ENCODE measurements around the gene TGFB2.

The TGFB2 gene

DNA sequence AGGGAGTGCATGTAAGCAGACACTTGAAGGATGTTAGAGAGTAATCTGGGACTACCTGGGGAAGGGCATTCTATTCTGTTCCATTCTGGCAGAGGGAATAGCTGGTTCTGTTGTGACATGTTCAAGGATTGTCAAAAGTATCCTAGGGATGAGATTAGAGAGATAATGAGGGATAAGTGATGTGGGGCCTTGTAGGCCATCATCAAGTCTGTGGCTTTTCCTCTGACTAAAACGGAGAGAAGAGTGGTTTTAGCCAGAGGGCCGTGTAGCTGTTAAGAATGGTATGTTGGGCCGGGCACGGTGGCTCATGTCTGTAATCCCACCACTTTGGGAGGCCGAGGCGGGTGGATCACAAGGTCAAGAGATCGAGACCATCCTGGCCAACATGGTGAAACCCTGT, 23.6 kb downstream of the TGFB2 start:
- Histone ChIP-seq H3K27ac (ENCODE audit: low read depth in 2 of 2, low read length in 2 of 2) (no peak overlapping the region), H3K4me3 (ENCODE audit: low read length in 2 of 2) (no peak overlapping the region), H3K9ac (ENCODE audit: low read depth in 1 of 2, low read length in 2 of 2) (no peak overlapping the region), H3K27me3 (ENCODE audit: control insufficient read depth in 2 of 2, insufficient read depth in 2 of 2, low read length in 2 of 2) (no peaks in the 10 kb centered on the region), H3K36me3 (ENCODE audit: control insufficient read depth in 2 of 2, insufficient read depth in 2 of 2, low read length in 2 of 2) (no peaks in the 10 kb centered on the region), H3K4me1 (ENCODE audit: control insufficient read depth in 2 of 2, insufficient read depth in 2 of 2, low read length in 2 of 2) (no peaks in the 10 kb centered on the region), H3K9me3 (ENCODE audit: control insufficient read depth in 2 of 2, low read length in 2 of 2) (no peaks in the 10 kb centered on the region)

DNA sequence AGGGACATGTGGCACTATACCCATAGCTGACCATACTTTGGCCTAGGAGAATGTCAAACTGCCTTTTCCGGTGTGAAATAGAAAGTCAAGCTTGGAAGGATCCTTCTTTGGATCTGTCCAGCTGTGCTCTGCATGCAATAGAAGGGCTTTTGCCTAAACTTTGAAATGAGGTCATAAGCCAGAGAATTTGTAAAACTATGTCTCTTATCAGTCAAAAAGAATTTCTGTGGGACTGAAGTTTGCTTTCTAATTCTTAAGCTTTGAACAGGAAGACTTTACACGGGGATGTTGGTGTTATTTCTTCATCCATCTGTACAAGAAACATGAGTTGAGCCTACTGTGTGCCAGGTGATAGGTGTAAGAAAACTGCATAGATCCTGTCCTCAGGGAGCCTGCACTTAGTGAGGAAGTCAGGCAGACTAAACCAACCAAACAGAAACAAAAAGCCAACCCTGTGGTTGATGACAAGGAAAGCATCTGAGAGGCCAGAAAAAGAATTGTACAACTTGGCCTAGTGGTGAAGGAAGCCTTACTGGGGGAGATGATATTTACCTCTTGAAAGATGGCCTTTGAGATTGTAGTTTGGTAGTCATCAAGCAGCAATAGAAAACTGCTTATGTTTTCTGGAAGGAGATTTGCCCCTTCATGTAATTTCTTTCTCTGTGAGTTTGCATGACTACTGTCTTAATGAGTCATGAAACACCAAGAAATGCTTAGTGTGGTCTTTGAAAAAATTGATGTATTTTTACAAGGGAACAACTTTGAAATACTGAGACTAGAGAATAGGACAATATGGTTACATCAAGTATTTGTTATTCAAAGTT, 24.8 kb downstream of the TGFB2 start:
- Histone ChIP-seq H3K9me3 (ENCODE audit: control insufficient read depth in 2 of 2, low read length in 2 of 2) (no peaks in the 10 kb centered on the region), H3K36me3 (ENCODE audit: control insufficient read depth in 2 of 2, insufficient read depth in 2 of 2, low read length in 2 of 2) (no peaks in the 10 kb centered on the region), H3K27me3 (ENCODE audit: control insufficient read depth in 2 of 2, insufficient read depth in 2 of 2, low read length in 2 of 2) (no peaks in the 10 kb centered on the region), H3K27ac (ENCODE audit: low read depth in 2 of 2, low read length in 2 of 2) (no peak overlapping the region), H3K4me3 (ENCODE audit: low read length in 2 of 2) (no peak overlapping the region), H3K9ac (ENCODE audit: low read depth in 1 of 2, low read length in 2 of 2) (no peak overlapping the region), H3K4me1 (ENCODE audit: control insufficient read depth in 2 of 2, insufficient read depth in 2 of 2, low read length in 2 of 2) (no peaks in the 10 kb centered on the region)

DNA sequence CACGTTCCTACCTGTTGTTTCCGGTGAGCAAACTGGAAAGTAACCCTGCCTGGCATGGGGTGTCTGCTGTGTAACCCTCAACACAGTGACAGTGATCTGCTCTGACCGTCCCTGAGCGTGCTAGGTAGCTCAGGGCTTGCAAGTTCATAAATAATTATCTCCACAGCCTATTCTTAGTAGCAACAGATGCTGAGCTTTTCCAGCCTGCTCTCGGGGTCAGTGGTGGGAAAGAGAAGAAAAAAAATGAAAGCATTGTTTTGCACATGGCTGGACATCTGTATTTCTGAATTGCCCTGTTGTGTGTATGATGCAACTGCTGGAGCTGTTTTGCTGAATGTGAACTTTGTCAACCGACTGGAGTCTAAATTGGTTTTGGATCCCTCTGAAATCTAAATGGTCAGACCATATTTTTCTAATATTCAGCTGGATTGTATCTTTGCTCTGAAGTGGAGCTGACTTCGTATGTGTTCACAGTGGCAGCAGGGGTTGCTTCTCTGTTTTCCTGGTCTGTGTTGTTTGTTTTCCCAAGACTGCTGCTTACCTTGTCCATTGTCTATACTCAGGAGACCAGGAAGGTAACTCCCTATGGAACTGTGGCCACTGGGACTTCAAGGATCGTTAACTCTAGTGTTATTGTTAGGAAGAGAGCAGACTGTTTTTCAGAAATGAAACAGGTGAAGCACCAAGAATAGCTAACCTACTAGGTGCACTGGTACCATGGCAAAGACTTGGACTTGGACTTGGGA, 27.0 kb downstream of the TGFB2 start:
- Histone ChIP-seq H3K4me3 (ENCODE audit: low read length in 2 of 2) (no peak overlapping the region), H3K27ac (ENCODE audit: low read depth in 2 of 2, low read length in 2 of 2) (no peak overlapping the region), H3K9ac (ENCODE audit: low read depth in 1 of 2, low read length in 2 of 2) (no peak overlapping the region), H3K27me3 (ENCODE audit: control insufficient read depth in 2 of 2, insufficient read depth in 2 of 2, low read length in 2 of 2) (no peaks in the 10 kb centered on the region), H3K4me1 (ENCODE audit: control insufficient read depth in 2 of 2, insufficient read depth in 2 of 2, low read length in 2 of 2) (no peaks in the 10 kb centered on the region), H3K9me3 (ENCODE audit: control insufficient read depth in 2 of 2, low read length in 2 of 2) (no peaks in the 10 kb centered on the region), H3K36me3 (ENCODE audit: control insufficient read depth in 2 of 2, insufficient read depth in 2 of 2, low read length in 2 of 2) (no peaks in the 10 kb centered on the region)

DNA sequence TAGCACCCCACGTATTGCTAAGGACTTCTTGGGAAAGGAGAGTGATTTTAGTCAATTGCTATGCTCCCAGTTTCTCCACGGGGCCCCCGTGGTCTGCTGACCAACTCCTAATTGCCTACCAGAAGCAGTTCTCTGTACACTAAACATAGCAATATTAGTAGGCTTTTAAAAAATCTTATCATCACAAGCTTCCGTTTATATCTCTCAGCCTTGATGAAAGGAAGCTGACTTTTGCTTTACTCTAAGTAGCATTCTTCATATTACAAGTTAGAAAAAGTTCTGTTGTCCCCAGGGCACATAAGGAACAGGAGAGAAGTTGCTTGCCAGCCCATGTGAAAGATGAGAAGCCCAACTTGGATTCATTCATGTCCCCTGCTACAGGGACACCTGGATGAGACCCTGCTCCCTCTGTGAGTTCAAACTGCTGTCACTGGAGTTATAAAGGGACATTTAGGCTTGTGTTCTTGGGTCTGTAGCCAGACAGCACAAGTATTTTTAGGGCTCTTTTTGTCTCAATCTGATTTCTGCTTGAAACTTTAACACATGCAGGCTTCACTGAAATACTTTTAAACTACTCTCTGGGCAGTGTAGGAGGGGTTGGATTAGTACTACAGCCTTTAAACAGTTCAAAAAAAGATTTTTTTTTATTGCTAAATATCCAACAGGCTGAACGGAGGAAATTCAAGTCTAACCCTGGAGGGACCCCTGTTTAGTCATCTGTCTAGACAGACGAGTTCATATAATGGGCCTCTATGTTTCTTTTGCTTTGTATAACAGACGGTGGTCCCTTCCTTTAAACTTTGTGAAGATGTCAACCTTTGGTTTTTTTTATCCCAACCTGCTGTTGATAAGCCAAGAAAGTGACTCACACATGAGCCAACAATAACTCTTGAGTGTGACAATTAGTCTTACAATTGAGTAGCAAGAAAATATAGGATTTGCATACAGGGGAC, 29.5 kb downstream of the TGFB2 start:
- H3K36me3 ChIP-seq (ENCODE audit: control insufficient read depth in 2 of 2, insufficient read depth in 2 of 2, low read length in 2 of 2) = no peaks in the 10 kb centered on the region
- no peaks in the 10 kb centered on the region for H3K4me1 ChIP-seq (ENCODE audit: control insufficient read depth in 2 of 2, insufficient read depth in 2 of 2, low read length in 2 of 2)
- H3K27me3 ChIP-seq (ENCODE audit: control insufficient read depth in 2 of 2, insufficient read depth in 2 of 2, low read length in 2 of 2) = no peaks in the 10 kb centered on the region
- H3K4me3 ChIP-seq (ENCODE audit: low read length in 2 of 2) = no peak overlapping the region
- no peak overlapping the region for H3K27ac ChIP-seq (ENCODE audit: low read depth in 2 of 2, low read length in 2 of 2)
- no peaks in the 10 kb centered on the region for H3K9me3 ChIP-seq (ENCODE audit: control insufficient read depth in 2 of 2, low read length in 2 of 2)
- H3K9ac ChIP-seq (ENCODE audit: low read depth in 1 of 2, low read length in 2 of 2) = no peak overlapping the region

DNA sequence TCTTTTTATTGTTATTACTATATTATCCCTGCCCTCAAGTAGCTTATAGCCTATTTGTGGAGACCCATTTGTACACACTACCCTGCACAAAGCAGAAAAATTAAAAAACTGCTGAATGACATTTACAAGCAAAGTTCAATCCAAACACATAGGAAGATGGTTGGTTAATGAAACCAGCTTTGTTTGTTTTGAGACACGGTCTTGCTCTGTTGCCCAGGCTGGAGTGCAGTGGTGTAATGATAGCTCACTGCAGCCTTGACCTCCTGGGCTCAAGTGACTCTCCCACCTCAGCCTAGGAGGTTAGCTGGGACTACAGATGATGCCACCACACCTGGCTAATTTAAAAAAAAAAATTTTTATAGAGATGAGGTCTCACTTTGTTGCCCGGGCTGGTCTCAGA, 31.6 kb downstream of the TGFB2 start:
- H3K36me3 ChIP-seq (ENCODE audit: control insufficient read depth in 2 of 2, insufficient read depth in 2 of 2, low read length in 2 of 2) = no peaks in the 10 kb centered on the region
- no peaks in the 10 kb centered on the region for H3K27me3 ChIP-seq (ENCODE audit: control insufficient read depth in 2 of 2, insufficient read depth in 2 of 2, low read length in 2 of 2)
- H3K9ac ChIP-seq (ENCODE audit: low read depth in 1 of 2, low read length in 2 of 2) = no peak overlapping the region
- H3K27ac ChIP-seq (ENCODE audit: low read depth in 2 of 2, low read length in 2 of 2) = no peak overlapping the region
- no peaks in the 10 kb centered on the region for H3K4me1 ChIP-seq (ENCODE audit: control insufficient read depth in 2 of 2, insufficient read depth in 2 of 2, low read length in 2 of 2)
- no peaks in the 10 kb centered on the region for H3K9me3 ChIP-seq (ENCODE audit: control insufficient read depth in 2 of 2, low read length in 2 of 2)
- H3K4me3 ChIP-seq (ENCODE audit: low read length in 2 of 2) = no peak overlapping the region

DNA sequence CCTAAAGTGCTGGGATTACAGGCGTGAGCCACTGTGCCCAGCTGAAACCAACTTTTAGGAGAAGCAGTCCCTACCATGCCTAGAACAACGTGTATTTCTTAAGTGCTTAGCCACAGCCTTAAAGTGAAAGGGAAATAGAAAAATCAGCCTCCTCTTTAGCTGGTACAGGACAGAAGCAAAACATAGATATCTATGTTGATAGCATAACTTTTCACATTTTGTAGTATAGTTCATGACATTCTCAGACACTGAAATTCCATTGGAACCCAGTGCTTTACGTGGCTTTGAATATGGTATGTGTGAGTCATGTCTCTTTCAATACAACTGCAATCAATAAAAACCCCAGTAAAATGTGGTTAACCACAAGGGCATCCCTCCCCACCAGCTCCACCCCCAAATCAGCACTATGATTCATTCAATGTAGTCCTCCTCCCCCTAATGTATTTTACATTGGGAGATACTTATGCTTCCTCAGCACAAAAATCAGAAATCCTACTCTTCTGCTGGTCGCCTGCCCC, 32.1 kb downstream of the TGFB2 start:
- Histone ChIP-seq H3K4me1 (ENCODE audit: control insufficient read depth in 2 of 2, insufficient read depth in 2 of 2, low read length in 2 of 2) (no peaks in the 10 kb centered on the region), H3K4me3 (ENCODE audit: low read length in 2 of 2) (no peak overlapping the region), H3K27ac (ENCODE audit: low read depth in 2 of 2, low read length in 2 of 2) (no peak overlapping the region), H3K27me3 (ENCODE audit: control insufficient read depth in 2 of 2, insufficient read depth in 2 of 2, low read length in 2 of 2) (no peaks in the 10 kb centered on the region), H3K9ac (ENCODE audit: low read depth in 1 of 2, low read length in 2 of 2) (no peak overlapping the region), H3K9me3 (ENCODE audit: control insufficient read depth in 2 of 2, low read length in 2 of 2) (no peaks in the 10 kb centered on the region), H3K36me3 (ENCODE audit: control insufficient read depth in 2 of 2, insufficient read depth in 2 of 2, low read length in 2 of 2) (no peaks in the 10 kb centered on the region)

DNA sequence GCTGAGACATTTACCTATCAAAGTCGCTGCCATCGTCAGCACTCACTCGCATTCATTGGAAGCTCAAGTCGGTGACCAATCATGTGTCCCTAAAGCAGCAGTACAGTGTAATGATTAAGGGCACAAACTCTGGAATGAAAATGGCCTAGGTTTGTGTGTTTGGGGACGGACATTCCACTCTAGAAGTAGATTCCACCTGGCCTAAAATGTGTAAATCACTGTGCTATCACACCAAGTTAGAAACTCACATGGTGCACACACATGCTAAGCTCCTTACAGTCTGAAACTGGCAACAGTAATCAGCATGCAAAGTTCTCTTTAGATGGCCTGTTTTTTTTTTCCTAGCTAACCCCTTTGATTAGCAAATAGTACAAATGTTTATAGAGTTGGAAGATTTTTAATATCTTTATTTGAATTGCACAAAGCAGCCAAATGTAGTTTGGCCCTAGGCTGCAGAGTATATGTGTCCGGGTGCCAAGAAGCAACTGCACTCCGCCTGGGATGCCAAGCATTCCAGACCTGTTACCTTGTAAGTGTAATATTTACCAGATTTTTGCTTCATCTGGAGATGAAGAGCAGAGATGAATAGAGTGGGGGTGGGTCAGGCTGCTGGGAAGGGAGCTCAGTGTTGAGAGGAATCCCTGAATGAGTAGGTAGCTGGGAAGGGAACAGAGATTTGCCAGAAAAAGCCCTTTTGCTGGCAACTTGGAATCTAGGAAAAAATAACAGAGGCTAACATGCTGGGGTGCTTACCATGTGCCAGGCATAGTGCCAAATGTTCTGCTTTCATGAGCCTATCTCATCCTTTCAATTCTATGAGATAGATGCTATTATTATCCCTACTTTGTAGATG, 35.2 kb downstream of the TGFB2 start:
- Histone ChIP-seq H3K27ac (ENCODE audit: low read depth in 2 of 2, low read length in 2 of 2) (no peak overlapping the region), H3K36me3 (ENCODE audit: control insufficient read depth in 2 of 2, insufficient read depth in 2 of 2, low read length in 2 of 2) (no peaks in the 10 kb centered on the region)

DNA sequence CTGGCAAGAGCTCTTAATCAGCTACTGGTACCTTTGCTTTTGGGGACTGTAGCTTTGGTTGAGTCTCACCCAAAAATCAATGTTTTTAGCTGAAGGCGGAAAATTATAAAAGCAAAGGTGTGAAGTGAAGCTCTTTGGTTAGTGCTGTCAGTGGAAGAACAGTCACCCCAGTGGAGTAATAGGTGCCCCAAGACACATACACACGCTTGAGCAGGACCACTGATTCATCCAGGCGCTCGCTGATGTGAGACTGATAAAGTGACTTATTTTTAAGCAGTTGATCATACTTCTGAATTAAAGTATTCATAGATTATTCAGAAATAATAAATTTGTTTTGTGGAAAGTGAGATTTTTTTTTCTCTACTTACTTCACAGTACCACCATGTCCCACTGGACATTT, 37.1 kb downstream of the TGFB2 start:
- no peaks in the 10 kb centered on the region for H3K9me3 ChIP-seq (ENCODE audit: control insufficient read depth in 2 of 2, low read length in 2 of 2)
- no peaks in the 10 kb centered on the region for H3K4me1 ChIP-seq (ENCODE audit: control insufficient read depth in 2 of 2, insufficient read depth in 2 of 2, low read length in 2 of 2)
- no peak overlapping the region for H3K27ac ChIP-seq (ENCODE audit: low read depth in 2 of 2, low read length in 2 of 2)
- no peaks in the 10 kb centered on the region for H3K36me3 ChIP-seq (ENCODE audit: control insufficient read depth in 2 of 2, insufficient read depth in 2 of 2, low read length in 2 of 2)
- no peak overlapping the region for H3K9ac ChIP-seq (ENCODE audit: low read depth in 1 of 2, low read length in 2 of 2)
- no peaks in the 10 kb centered on the region for H3K27me3 ChIP-seq (ENCODE audit: control insufficient read depth in 2 of 2, insufficient read depth in 2 of 2, low read length in 2 of 2)
- no peak overlapping the region for H3K4me3 ChIP-seq (ENCODE audit: low read length in 2 of 2)

More for the DNA sequence above, 35.2 kb downstream of the TGFB2 start:
- no peak overlapping the region for H3K9ac ChIP-seq (ENCODE audit: low read depth in 1 of 2, low read length in 2 of 2)
- H3K4me3 ChIP-seq (ENCODE audit: low read length in 2 of 2) = no peak overlapping the region
- H3K4me1 ChIP-seq (ENCODE audit: control insufficient read depth in 2 of 2, insufficient read depth in 2 of 2, low read length in 2 of 2) = no peaks in the 10 kb centered on the region
- no peaks in the 10 kb centered on the region for H3K9me3 ChIP-seq (ENCODE audit: control insufficient read depth in 2 of 2, low read length in 2 of 2)
- no peaks in the 10 kb centered on the region for H3K27me3 ChIP-seq (ENCODE audit: control insufficient read depth in 2 of 2, insufficient read depth in 2 of 2, low read length in 2 of 2)

DNA sequence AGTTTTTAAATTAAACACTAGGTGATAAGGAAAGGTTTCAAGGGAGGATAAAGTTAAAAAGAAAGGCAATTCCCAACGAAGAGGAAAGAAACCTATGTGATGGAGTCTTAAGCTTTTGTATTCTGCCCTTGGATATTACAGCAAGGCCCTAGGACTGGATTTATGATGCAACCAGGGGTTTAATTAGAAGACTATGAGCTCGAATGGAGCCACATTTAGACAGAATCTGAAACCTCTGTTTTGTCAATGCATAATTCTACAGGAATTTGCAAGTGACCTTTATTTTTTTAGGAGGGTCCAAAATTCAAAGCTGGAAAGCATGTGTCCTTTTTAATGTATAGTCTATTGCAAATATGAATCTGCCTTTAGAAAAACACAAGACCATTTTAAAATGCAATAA, 37.9 kb downstream of the TGFB2 start:
- H3K27me3 ChIP-seq (ENCODE audit: control insufficient read depth in 2 of 2, insufficient read depth in 2 of 2, low read length in 2 of 2) = no peaks in the 10 kb centered on the region
- no peak overlapping the region for H3K27ac ChIP-seq (ENCODE audit: low read depth in 2 of 2, low read length in 2 of 2)
- H3K4me1 ChIP-seq (ENCODE audit: control insufficient read depth in 2 of 2, insufficient read depth in 2 of 2, low read length in 2 of 2) = no peaks in the 10 kb centered on the region
- no peaks in the 10 kb centered on the region for H3K36me3 ChIP-seq (ENCODE audit: control insufficient read depth in 2 of 2, insufficient read depth in 2 of 2, low read length in 2 of 2)
- H3K4me3 ChIP-seq (ENCODE audit: low read length in 2 of 2) = no peak overlapping the region
- no peaks in the 10 kb centered on the region for H3K9me3 ChIP-seq (ENCODE audit: control insufficient read depth in 2 of 2, low read length in 2 of 2)
- H3K9ac ChIP-seq (ENCODE audit: low read depth in 1 of 2, low read length in 2 of 2) = no peak overlapping the region

Measured in mucosa of rectum (tissue), 2 donors.